Tibial nerve (tissue), 4 donors: ENCODE data around the gene DLGAP4.

Experiments
- EP300 ChIP-seq, 2 donors: sonication (generic); formaldehyde crosslinking; IDR thresholded peaks; one replicate each; pipeline ENCODE4 v1.6.1; 2017; ENCODE audit warnings: antibody characterized with exemption in 2 of 2, mild to moderate bottlenecking in 1 of 2
- POLR2A ChIP-seq, 2 donors: fragments of 450-650 bp; IDR thresholded peaks; one replicate each; pipeline ENCODE4 v1.6.1; 2017; ENCODE audit warnings: antibody characterized with exemption in 2 of 2, mild to moderate bottlenecking in 2 of 2, moderate library complexity in 2 of 2
- TF ChIP-seq, protein P1 (sequence below), 5 experiments: fragments of 200-600 bp in 3 of 5; fragments of 450-650 bp in 2 of 5; sonication (generic) in 3 of 5; IDR thresholded peaks; one replicate each; pipeline ENCODE4 v1.5.1; 2016 to 2019; ENCODE audit warnings: antibody characterized with exemption in 5 of 5, mild to moderate bottlenecking in 3 of 5, moderate library complexity in 2 of 5

DNA sequence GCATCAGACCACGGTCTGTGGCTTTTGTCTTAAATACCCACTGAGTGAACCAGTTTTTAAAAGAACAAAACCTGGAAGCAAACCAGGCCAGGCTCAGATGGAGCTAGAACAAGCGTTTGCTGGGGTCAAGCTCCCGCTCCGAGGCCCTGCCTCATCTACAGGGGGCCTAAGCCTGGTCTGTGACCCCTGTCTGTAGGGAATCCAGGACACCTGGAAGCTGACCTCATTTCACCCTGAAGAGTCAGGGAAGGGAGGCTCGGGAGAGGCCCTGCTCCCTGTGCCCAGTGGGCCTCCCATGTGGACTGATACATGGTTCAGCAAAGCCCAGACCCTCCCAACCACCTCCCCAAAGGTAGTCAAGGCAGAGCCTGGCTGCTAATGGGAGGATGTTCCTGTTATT, 26.8 kb upstream of the DLGAP4 start:
- TF ChIP-seq POLR2A (IDR thresholded peaks at IDR 0.05) (no peak), EP300 (IDR thresholded peaks at IDR 0.05) (no peak)
- TF ChIP-seq, protein P1, sequence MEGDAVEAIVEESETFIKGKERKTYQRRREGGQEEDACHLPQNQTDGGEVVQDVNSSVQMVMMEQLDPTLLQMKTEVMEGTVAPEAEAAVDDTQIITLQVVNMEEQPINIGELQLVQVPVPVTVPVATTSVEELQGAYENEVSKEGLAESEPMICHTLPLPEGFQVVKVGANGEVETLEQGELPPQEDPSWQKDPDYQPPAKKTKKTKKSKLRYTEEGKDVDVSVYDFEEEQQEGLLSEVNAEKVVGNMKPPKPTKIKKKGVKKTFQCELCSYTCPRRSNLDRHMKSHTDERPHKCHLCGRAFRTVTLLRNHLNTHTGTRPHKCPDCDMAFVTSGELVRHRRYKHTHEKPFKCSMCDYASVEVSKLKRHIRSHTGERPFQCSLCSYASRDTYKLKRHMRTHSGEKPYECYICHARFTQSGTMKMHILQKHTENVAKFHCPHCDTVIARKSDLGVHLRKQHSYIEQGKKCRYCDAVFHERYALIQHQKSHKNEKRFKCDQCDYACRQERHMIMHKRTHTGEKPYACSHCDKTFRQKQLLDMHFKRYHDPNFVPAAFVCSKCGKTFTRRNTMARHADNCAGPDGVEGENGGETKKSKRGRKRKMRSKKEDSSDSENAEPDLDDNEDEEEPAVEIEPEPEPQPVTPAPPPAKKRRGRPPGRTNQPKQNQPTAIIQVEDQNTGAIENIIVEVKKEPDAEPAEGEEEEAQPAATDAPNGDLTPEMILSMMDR (IDR thresholded peaks at IDR 0.05) = no peak
